ENCODE data around the gene MACROD2.
A peak's percentile ranks its signal among the peaks of the same experiment; 100 is the strongest.

MACROD2 gene

DNA sequence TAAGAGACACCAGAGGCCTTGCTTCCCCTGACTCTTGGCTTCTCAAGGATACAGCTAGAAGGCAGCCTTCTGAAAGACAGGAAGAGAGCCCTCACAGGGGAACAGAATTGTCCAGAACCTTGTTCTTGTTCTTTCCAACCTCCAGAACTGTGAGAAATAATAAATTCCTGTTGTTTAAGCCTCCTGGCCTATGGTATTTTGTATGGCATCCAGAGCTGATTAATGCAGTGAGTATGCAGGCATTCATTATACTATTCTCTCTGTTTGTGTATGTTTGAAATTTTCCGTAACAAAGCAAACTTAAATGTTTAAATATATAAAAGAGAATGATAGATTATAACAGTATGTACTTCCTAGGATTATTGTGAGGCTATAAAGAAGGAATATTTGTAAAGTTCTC is 1245.5 kb downstream of the MACROD2 start:
- TF ChIP-seq TAF1 (IDR thresholded peaks at IDR 0.05; ENCODE audit: low read depth, low read length) (no peak), POLR2A (IDR thresholded peaks at IDR 0.05; ENCODE audit: low read depth, low read length) (no peak), SPI1 (IDR thresholded peaks at IDR 0.05; ENCODE audit: low read depth, low read length) (no peak), POU2F2 (IDR thresholded peaks at IDR 0.05; ENCODE audit: low read depth, low read length) (no peak), PAX5 (IDR thresholded peaks at IDR 0.05; ENCODE audit: insufficient read depth, low read length, severe bottlenecking) (no peak), POLR2AphosphoS5 (IDR thresholded peaks at IDR 0.05; ENCODE audit: low read depth, low read length) (no peak)
- FAIRE-seq: no peak

DNA sequence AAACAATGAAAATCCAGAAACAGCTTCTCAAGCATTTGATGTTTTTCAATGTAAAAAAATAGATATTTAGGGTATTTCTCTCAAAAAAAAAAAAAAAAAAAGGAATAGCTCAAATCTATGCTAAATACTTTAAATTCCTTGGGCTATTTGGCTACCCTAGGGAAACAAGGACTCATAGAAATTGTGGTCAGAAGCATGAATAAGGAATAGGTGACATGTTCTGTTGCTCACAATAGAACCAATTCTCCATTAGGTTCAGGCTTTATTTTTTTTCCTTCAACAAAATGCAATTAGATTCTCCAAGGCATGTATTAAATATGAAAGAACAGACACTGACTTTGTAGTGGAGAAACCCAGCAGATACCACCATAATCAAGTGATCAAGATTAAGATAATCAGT is 1246.4 kb downstream of the MACROD2 start:
- DNase-seq (ENCODE audit: insufficient read length, low spot score): no peak
- no peak for TF ChIP-seq PAX5 (IDR thresholded peaks at IDR 0.05; ENCODE audit: insufficient read depth, low read length, severe bottlenecking)
- no peak for TF ChIP-seq POLR2AphosphoS5 (IDR thresholded peaks at IDR 0.05; ENCODE audit: low read depth, low read length)
- no peak for TF ChIP-seq POLR2A (IDR thresholded peaks at IDR 0.05; ENCODE audit: low read depth, low read length)
- no peak for TF ChIP-seq POU2F2 (IDR thresholded peaks at IDR 0.05; ENCODE audit: low read depth, low read length)
- TF ChIP-seq SPI1 (IDR thresholded peaks at IDR 0.05; ENCODE audit: low read depth, low read length): no peak
- TF ChIP-seq TAF1 (IDR thresholded peaks at IDR 0.05; ENCODE audit: low read depth, low read length): no peak
- FAIRE-seq: no peak

More for the DNA sequence above, 1245.5 kb downstream of the MACROD2 start:
- DNase-seq (ENCODE audit: insufficient read length, low spot score): no peak

DNA sequence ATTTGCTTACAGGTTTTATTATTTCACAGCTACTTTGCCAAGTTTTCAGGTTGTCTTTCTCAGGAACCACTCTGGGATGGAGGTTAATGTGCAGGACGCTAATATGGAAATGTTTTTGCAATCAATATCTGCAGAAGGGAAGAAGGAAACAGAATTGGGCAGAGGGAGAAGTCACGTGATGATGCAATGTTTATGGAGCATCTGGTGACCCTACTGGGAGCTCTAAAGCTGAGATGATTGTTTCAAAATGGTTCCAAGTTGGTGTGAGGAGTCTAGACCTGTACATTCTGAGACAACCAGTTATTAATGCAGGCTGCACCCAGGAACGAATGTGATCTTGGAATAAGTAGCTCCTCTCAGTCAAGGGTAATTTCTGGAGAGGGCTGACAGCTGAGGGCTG is 1247.5 kb downstream of the MACROD2 start:
- FAIRE-seq (no peak), DNase-seq (ENCODE audit: insufficient read length, low spot score) (no peak)
- TF ChIP-seq POLR2A (IDR thresholded peaks at IDR 0.05; ENCODE audit: low read depth, low read length) (no peak), SPI1 (IDR thresholded peaks at IDR 0.05; ENCODE audit: low read depth, low read length) (no peak), POLR2AphosphoS5 (IDR thresholded peaks at IDR 0.05; ENCODE audit: low read depth, low read length) (no peak), PAX5 (IDR thresholded peaks at IDR 0.05; ENCODE audit: insufficient read depth, low read length, severe bottlenecking) (no peak), POU2F2 (IDR thresholded peaks at IDR 0.05; ENCODE audit: low read depth, low read length) (no peak), TAF1 (IDR thresholded peaks at IDR 0.05; ENCODE audit: low read depth, low read length) (no peak)

DNA sequence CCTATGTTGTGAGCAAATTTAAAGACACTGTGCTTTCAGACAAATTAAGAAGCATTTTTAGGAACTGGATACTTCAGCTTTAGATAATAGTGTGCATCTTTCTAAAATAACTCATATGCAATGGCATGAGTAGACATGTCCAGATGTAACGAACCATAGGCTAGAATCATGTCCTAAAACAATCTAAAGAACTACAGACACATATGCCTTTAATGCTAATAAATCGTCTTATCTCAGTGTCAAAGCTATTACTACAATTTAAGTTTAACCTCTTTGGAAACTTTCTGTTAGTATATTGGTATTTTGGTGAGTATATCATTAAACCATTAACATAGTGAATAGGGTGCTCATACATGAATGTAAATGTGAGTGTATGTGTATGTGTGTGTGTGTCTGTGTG is 1250.6 kb downstream of the MACROD2 start:
- DNase-seq (ENCODE audit: insufficient read length, low spot score) (no peak), FAIRE-seq (no peak)
- no peak for TF ChIP-seq POU2F2 (IDR thresholded peaks at IDR 0.05; ENCODE audit: low read depth, low read length)
- no peak for TF ChIP-seq PAX5 (IDR thresholded peaks at IDR 0.05; ENCODE audit: insufficient read depth, low read length, severe bottlenecking)

DNA sequence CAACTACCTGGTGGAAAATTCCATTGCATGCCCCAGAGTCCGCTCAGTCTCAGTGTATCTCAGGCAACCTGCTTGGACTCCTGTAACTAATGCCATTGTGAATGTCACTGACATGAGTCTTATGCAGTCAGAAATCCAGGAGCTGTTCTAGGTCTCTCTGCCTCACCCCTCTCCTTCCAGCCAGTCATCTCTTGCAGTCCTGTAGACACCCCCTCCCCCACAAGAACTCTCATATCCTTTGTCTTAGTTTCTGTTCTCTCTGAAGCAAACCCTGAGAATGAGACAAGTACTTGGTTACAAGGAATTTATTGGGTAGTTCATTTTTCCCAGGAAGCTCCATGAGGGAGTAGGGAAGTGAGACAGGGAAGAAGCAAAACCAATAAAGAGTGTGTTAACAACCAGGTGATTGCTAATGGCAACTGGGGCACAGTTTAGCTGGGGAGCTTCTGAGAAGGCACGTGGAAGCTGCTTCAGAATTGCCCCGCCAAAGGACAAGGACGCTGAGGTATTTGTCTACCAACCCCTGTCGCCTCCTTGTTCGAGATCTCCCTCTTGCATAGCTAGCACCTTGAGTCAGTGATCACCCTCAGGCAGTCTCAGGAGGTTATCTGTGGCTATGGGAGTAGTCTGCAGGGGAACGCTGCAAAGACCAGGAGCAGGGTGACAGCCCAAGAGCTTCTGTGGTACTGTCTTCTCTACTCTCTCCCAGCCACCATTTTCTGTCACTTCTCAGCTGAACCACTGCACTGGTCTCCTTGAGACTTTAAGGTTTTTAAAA is 1253.5 kb downstream of the MACROD2 start:
- FAIRE-seq (no peak), DNase-seq (ENCODE audit: insufficient read length, low spot score) (no peak)
- TF ChIP-seq POLR2AphosphoS5 (IDR thresholded peaks at IDR 0.05; ENCODE audit: low read depth, low read length): no peak
- TF ChIP-seq POLR2A (IDR thresholded peaks at IDR 0.05; ENCODE audit: low read depth, low read length): no peak
- TF ChIP-seq PAX5 (IDR thresholded peaks at IDR 0.05; ENCODE audit: insufficient read depth, low read length, severe bottlenecking): no peak
- peak; percentile 30; the same call in 1 of the 2 replicates for TF ChIP-seq SPI1 (IDR thresholded peaks at IDR 0.05; ENCODE audit: low read depth, low read length)
- no peak for TF ChIP-seq TAF1 (IDR thresholded peaks at IDR 0.05; ENCODE audit: low read depth, low read length)
- no peak for TF ChIP-seq POU2F2 (IDR thresholded peaks at IDR 0.05; ENCODE audit: low read depth, low read length)

DNA sequence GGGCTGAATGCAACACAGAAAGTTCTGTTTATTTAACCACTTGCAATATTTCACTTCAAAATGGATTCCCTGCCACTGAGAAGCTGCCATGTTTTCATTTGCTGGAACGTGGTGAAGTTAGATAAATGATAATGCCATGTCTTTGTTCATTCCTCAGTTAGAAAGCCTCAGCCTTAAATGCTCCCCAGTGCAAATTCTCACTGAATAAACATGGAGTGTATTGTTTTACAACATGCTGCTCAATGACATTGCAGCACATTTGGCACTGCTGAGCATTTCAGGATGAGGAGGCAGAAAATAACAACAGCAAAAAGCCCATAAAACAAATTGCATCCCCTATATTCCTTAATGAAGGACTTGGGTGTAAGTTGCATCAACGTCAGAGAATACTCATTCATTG is 1255.9 kb downstream of the MACROD2 start:
- FAIRE-seq: no peak
- TF ChIP-seq POLR2AphosphoS5 (IDR thresholded peaks at IDR 0.05; ENCODE audit: low read depth, low read length) (no peak), POU2F2 (IDR thresholded peaks at IDR 0.05; ENCODE audit: low read depth, low read length) (no peak), PAX5 (IDR thresholded peaks at IDR 0.05; ENCODE audit: insufficient read depth, low read length, severe bottlenecking) (no peak), TAF1 (IDR thresholded peaks at IDR 0.05; ENCODE audit: low read depth, low read length) (no peak), POLR2A (IDR thresholded peaks at IDR 0.05; ENCODE audit: low read depth, low read length) (no peak), SPI1 (IDR thresholded peaks at IDR 0.05; ENCODE audit: low read depth, low read length) (no peak)
- DNase-seq (ENCODE audit: insufficient read length, low spot score): no peak

DNA sequence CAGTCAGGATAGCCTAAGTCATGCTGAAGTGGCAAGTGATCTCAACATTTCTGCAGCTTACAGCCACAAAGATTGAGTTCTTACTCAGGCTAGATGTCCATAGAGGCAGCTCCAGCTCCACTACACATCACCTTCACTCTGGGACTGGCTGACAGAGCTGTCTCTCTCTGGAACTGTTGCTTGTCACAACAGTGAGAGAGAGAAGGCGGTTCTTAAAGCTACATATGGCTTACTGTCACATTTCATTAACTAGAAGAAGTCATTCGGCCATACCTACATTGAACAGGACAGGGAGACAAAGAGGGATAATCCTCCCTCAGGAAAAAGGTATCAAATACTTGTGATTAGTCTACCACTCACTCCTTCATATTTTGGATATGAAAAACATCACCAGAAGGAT is 1257.0 kb downstream of the MACROD2 start:
- FAIRE-seq: no peak
- TF ChIP-seq PAX5 (IDR thresholded peaks at IDR 0.05; ENCODE audit: insufficient read depth, low read length, severe bottlenecking) (no peak), POU2F2 (IDR thresholded peaks at IDR 0.05; ENCODE audit: low read depth, low read length) (no peak), POLR2A (IDR thresholded peaks at IDR 0.05; ENCODE audit: low read depth, low read length) (no peak), TAF1 (IDR thresholded peaks at IDR 0.05; ENCODE audit: low read depth, low read length) (no peak), POLR2AphosphoS5 (IDR thresholded peaks at IDR 0.05; ENCODE audit: low read depth, low read length) (no peak), SPI1 (IDR thresholded peaks at IDR 0.05; ENCODE audit: low read depth, low read length) (no peak)
- DNase-seq (ENCODE audit: insufficient read length, low spot score): no peak

DNA sequence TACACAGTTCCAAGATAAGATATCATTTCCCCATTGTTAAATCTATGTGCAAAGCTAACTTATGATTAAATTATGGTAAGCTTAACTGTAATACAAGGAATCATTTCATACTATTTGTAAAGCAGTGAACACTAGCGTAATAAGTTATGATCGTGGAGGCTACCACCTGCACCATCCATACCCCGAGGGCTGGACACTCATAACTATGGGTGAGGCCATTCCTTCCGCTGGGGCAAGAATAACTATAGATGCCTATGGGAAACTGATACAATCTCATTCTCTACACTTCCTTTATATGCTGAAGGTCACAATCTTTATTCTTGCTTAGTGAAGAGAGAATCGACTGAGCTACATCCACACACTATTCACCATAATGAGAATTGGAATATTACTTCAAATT is 1258.1 kb downstream of the MACROD2 start:
- no peak for FAIRE-seq
- no peak for DNase-seq (ENCODE audit: insufficient read length, low spot score)
- no peak for TF ChIP-seq SPI1 (IDR thresholded peaks at IDR 0.05; ENCODE audit: low read depth, low read length)
- no peak for TF ChIP-seq POLR2AphosphoS5 (IDR thresholded peaks at IDR 0.05; ENCODE audit: low read depth, low read length)
- TF ChIP-seq TAF1 (IDR thresholded peaks at IDR 0.05; ENCODE audit: low read depth, low read length): no peak
- no peak for TF ChIP-seq PAX5 (IDR thresholded peaks at IDR 0.05; ENCODE audit: insufficient read depth, low read length, severe bottlenecking)
- TF ChIP-seq POU2F2 (IDR thresholded peaks at IDR 0.05; ENCODE audit: low read depth, low read length): no peak
- TF ChIP-seq POLR2A (IDR thresholded peaks at IDR 0.05; ENCODE audit: low read depth, low read length): no peak

DNA sequence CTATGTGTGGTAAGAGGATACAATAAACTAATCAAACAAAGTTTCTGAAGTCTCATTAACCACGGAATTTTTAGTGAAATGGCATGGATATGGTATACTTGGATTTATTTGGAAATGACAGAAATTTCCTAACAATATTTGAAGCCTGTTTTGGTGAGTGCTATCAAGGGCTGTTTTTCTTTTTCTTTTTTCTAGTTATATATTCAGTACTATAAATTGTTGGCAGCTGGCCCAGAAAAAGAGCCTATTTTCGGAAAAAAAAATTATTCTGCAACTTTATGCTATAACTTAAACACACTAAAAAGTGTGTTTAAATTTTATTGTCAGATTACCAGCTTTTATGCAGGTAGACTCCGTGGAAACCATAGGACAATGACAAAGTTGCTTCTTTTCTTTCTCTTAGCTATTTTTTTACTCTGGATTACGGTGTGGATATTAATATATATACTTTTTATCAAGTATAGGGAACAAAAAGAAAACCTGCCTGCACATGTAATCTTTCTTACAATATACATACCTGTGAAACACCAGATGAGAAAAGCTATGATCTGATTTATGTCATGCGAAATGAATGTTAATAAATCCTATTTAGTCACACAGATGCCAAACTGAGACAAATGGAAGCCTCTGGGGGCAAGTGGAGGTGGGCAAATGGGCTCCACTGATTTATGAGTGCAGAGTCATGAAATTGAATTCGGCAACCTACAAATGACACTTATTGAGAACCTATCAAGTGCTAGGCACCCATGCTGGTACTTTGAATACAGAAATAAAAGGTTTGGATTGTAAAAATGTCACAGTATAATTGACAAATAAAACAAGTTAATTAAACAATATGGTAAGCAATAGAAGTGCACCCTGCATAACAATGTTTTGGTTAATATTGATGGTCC is 1261.6 kb downstream of the MACROD2 start:
- FAIRE-seq: no peak
- TF ChIP-seq POLR2A (IDR thresholded peaks at IDR 0.05; ENCODE audit: low read depth, low read length) (no peak), POU2F2 (IDR thresholded peaks at IDR 0.05; ENCODE audit: low read depth, low read length) (no peak), TAF1 (IDR thresholded peaks at IDR 0.05; ENCODE audit: low read depth, low read length) (no peak), SPI1 (IDR thresholded peaks at IDR 0.05; ENCODE audit: low read depth, low read length) (no peak), PAX5 (IDR thresholded peaks at IDR 0.05; ENCODE audit: insufficient read depth, low read length, severe bottlenecking) (no peak), POLR2AphosphoS5 (IDR thresholded peaks at IDR 0.05; ENCODE audit: low read depth, low read length) (no peak)
- DNase-seq (ENCODE audit: insufficient read length, low spot score): no peak
